Measurements from ENCODE around the gene GPR142.

Gene GPR142

GRCh38 chr17:74325376-74325742, 41.9 kb upstream of the GPR142 start:
- Histone ChIP-seq H3K4me3 (ENCODE audit: low read length, poor library complexity, severe bottlenecking) (no peak overlapping the region), H3K9ac (ENCODE audit: low read depth, low read length, poor library complexity, severe bottlenecking) (no peak overlapping the region)
- no peak for TF ChIP-seq EZH2phosphoT487 (IDR thresholded peaks at IDR 0.05; ENCODE audit: borderline replicate concordance)
- no peak for TF ChIP-seq CTCF (conservative IDR thresholded peaks at IDR 0.05; ENCODE audit: low read length)

GRCh38 chr17:74325743-74326379, 41.4 kb upstream of the GPR142 start, which contains the start of gene KIF19:
Gene KIF19, plus strand, starts transcription at chr17:74326226. Its CDS starts 124 bp downstream, at chr17:74326350.
- no peaks in the 10 kb centered on the region for H3K27me3 ChIP-seq (ENCODE audit: insufficient read depth, low read length, poor library complexity, severe bottlenecking)
- TF ChIP-seq EZH2phosphoT487 (IDR thresholded peaks at IDR 0.05; ENCODE audit: borderline replicate concordance) (no peak), CTCF (conservative IDR thresholded peaks at IDR 0.05; ENCODE audit: low read length) (no peak)
- H2AFZ ChIP-seq (ENCODE audit: low read length), result no peak within 1 kb of the TSS
- no peaks in the 10 kb centered on the region for H3K79me2 ChIP-seq (ENCODE audit: insufficient read depth, low read length)
- H3K4me3 ChIP-seq (ENCODE audit: low read length, poor library complexity, severe bottlenecking), result no peak within 1 kb of the TSS
- H3K36me3 ChIP-seq (ENCODE audit: insufficient read depth, low read length), result no peaks in the 10 kb centered on the region
- H4K20me1 ChIP-seq (ENCODE audit: insufficient read depth, low read length, poor library complexity, severe bottlenecking), result no peaks in the 10 kb centered on the region
- no peak within 1 kb of the TSS for H3K9ac ChIP-seq (ENCODE audit: low read depth, low read length, poor library complexity, severe bottlenecking)
- H3F3A ChIP-seq (ENCODE audit: low read depth), result no peaks in the 10 kb centered on the region
- H3K9me3 ChIP-seq (ENCODE audit: insufficient read depth, low read depth, low read length), result no peaks in the 10 kb centered on the region
- no peaks in the 10 kb centered on the region for H3K4me1 ChIP-seq (ENCODE audit: insufficient read depth, low read length, poor library complexity, severe bottlenecking)
- no peak within 1 kb of the TSS for H3K4me2 ChIP-seq (ENCODE audit: low read depth, low read length, poor library complexity, severe bottlenecking)
- H3K9me2 ChIP-seq (replicated peaks; ENCODE audit: low read depth, low read length), result no peaks in the 10 kb centered on the region

More at GRCh38 chr17:74325376-74325742, 41.9 kb upstream of the GPR142 start:
- H3K27me3 ChIP-seq (ENCODE audit: insufficient read depth, low read length, poor library complexity, severe bottlenecking), result no peaks in the 10 kb centered on the region
- H3K9me3 ChIP-seq (ENCODE audit: insufficient read depth, low read depth, low read length), result no peaks in the 10 kb centered on the region
- no peak overlapping the region for H3K4me2 ChIP-seq (ENCODE audit: low read depth, low read length, poor library complexity, severe bottlenecking)
- no peaks in the 10 kb centered on the region for H3K79me2 ChIP-seq (ENCODE audit: insufficient read depth, low read length)
- no peaks in the 10 kb centered on the region for H3F3A ChIP-seq (ENCODE audit: low read depth)
- H2AFZ ChIP-seq (ENCODE audit: low read length), result no peak overlapping the region
- H4K20me1 ChIP-seq (ENCODE audit: insufficient read depth, low read length, poor library complexity, severe bottlenecking), result no peaks in the 10 kb centered on the region
- no peaks in the 10 kb centered on the region for H3K36me3 ChIP-seq (ENCODE audit: insufficient read depth, low read length)
- no peaks in the 10 kb centered on the region for H3K9me2 ChIP-seq (replicated peaks; ENCODE audit: low read depth, low read length)
- no peaks in the 10 kb centered on the region for H3K4me1 ChIP-seq (ENCODE audit: insufficient read depth, low read length, poor library complexity, severe bottlenecking)

- TF ChIP-seq CTCF (conservative IDR thresholded peaks at IDR 0.05; ENCODE audit: low read length) (no peak), EZH2phosphoT487 (IDR thresholded peaks at IDR 0.05; ENCODE audit: borderline replicate concordance) (no peak)
- no peaks in the 10 kb centered on the region for H4K20me1 ChIP-seq (ENCODE audit: insufficient read depth, low read length, poor library complexity, severe bottlenecking)
- H3K9me3 ChIP-seq (ENCODE audit: insufficient read depth, low read depth, low read length), result no peaks in the 10 kb centered on the region
- no peaks in the 10 kb centered on the region for H3K9me2 ChIP-seq (replicated peaks; ENCODE audit: low read depth, low read length)
- no peaks in the 10 kb centered on the region for H3K79me2 ChIP-seq (ENCODE audit: insufficient read depth, low read length)
- H3K4me1 ChIP-seq (ENCODE audit: insufficient read depth, low read length, poor library complexity, severe bottlenecking), result no peaks in the 10 kb centered on the region
- H3F3A ChIP-seq (ENCODE audit: low read depth), result no peaks in the 10 kb centered on the region
- H3K36me3 ChIP-seq (ENCODE audit: insufficient read depth, low read length), result no peaks in the 10 kb centered on the region
- no peak overlapping the region for H3K4me2 ChIP-seq (ENCODE audit: low read depth, low read length, poor library complexity, severe bottlenecking)
- no peak overlapping the region for H3K9ac ChIP-seq (ENCODE audit: low read depth, low read length, poor library complexity, severe bottlenecking)
- H3K4me3 ChIP-seq (ENCODE audit: low read length, poor library complexity, severe bottlenecking), result no peak overlapping the region
- no peaks in the 10 kb centered on the region for H3K27me3 ChIP-seq (ENCODE audit: insufficient read depth, low read length, poor library complexity, severe bottlenecking)
- H2AFZ ChIP-seq (ENCODE audit: low read length), result no peak overlapping the region
Measured at GRCh38 chr17:74326506-74326905, 40.8 kb upstream of the GPR142 start.
